BE2C (cell line): ENCODE data around the gene CENPP.

Source experiments
- DNase-seq: peaks from one replicate; pipeline ENCODE4 v3.0.0-alpha.2; 2020
- H3K27me3 ChIP-seq: fragments of 250-450 bp; sonication (Bioruptor Pico); 2 replicates; pipeline ENCODE4 v1.5.1; 2020; ENCODE audit warnings: mild to moderate bottlenecking
- H3K36me3 ChIP-seq: fragments of 250-450 bp; sonication (Bioruptor Pico); 2 replicates; pipeline ENCODE4 v1.5.1; 2020; ENCODE audit warnings: mild to moderate bottlenecking
- H3K4me1 ChIP-seq: fragments of 250-450 bp; sonication (Bioruptor Pico); 2 replicates; pipeline ENCODE4 v1.5.1; 2020
- H3K4me3 ChIP-seq: 2 replicates; pipeline ENCODE4 v1.5.1; 2011; ENCODE audit warnings: low read depth, low read length
- H3K9me3 ChIP-seq: fragments of 250-450 bp; sonication (Bioruptor Pico); 2 replicates; pipeline ENCODE4 v1.5.1; 2020
- CTCF ChIP-seq: IDR thresholded peaks from 2 replicates; pipeline ENCODE4 v1.5.1; 2012; ENCODE audit warnings: mild to moderate bottlenecking, low read depth, low read length

Gene CENPP

GRCh38 chr9:92294297-92294676 lies 31.5 kb upstream of the CENPP start:
- TF ChIP-seq CTCF, result no peak
- DNase-seq, result peak; percentile 16
- Histone ChIP-seq H3K4me1 (no peaks in the 10 kb centered on the region), H3K9me3 (no peaks in the 10 kb centered on the region), H3K27me3 (no peaks in the 10 kb centered on the region), H3K36me3 (peaks cover 51% of the 10 kb centered on the region), H3K4me3 (peak overlapping the region; percentile 80)

GRCh38 chr9:92295240-92295790 lies 30.4 kb upstream of the CENPP start:
- no peak for TF ChIP-seq CTCF
- Histone ChIP-seq H3K27me3 (no peaks in the 10 kb centered on the region), H3K4me3 (no peak overlapping the region), H3K9me3 (no peaks in the 10 kb centered on the region), H3K4me1 (no peaks in the 10 kb centered on the region), H3K36me3 (peaks cover 49% of the 10 kb centered on the region)
- no peak for DNase-seq

- Histone ChIP-seq H3K27me3 (no peaks in the 10 kb centered on the region), H3K36me3 (peaks cover 48% of the 10 kb centered on the region), H3K4me1 (no peaks in the 10 kb centered on the region), H3K9me3 (no peaks in the 10 kb centered on the region), H3K4me3 (no peak overlapping the region)
- no peak for TF ChIP-seq CTCF
- no peak for DNase-seq
Measured at GRCh38 chr9:92295827-92296258, 29.9 kb upstream of the CENPP start.

GRCh38 chr9:92297611-92298010 lies 28.1 kb upstream of the CENPP start:
- H3K9me3 ChIP-seq, result no peaks in the 10 kb centered on the region
- H3K4me1 ChIP-seq, result no peaks in the 10 kb centered on the region
- peaks cover 53% of the 10 kb centered on the region for H3K36me3 ChIP-seq
- no peak overlapping the region for H3K4me3 ChIP-seq
- no peak for DNase-seq
- no peak for TF ChIP-seq CTCF
- no peaks in the 10 kb centered on the region for H3K27me3 ChIP-seq

GRCh38 chr9:92298036-92298435 lies 27.7 kb upstream of the CENPP start:
- Histone ChIP-seq H3K9me3 (no peaks in the 10 kb centered on the region), H3K36me3 (peaks cover 58% of the 10 kb centered on the region), H3K27me3 (no peaks in the 10 kb centered on the region), H3K4me1 (no peaks in the 10 kb centered on the region), H3K4me3 (no peak overlapping the region)
- no peak for TF ChIP-seq CTCF
- no peak for DNase-seq

GRCh38 chr9:92299116-92299515 lies 26.6 kb upstream of the CENPP start:
- Histone ChIP-seq H3K4me1 (no peaks in the 10 kb centered on the region), H3K36me3 (peaks cover 68% of the 10 kb centered on the region), H3K9me3 (no peaks in the 10 kb centered on the region), H3K4me3 (no peak overlapping the region), H3K27me3 (no peaks in the 10 kb centered on the region)
- no peak for DNase-seq
- no peak for TF ChIP-seq CTCF
